Hippocampal formation (tissue), 2 donors: ENCODE data around the gene ARHGAP25.

ENCODE experiments used
- DNase-seq, 2 donors: peaks; one replicate each; lab custom pipeline; 2025; lab: John Stamatoyannopoulos, UW

The ARHGAP25 gene

GRCh38 chr2:68742626-68743415, 8.2 kb downstream of the ARHGAP25 start:
- no peak for DNase-seq

- no peak for DNase-seq
Measured at GRCh38 chr2:68743531-68743930, 8.9 kb downstream of the ARHGAP25 start.

GRCh38 chr2:68744366-68744912, 9.8 kb downstream of the ARHGAP25 start:
- no peak for DNase-seq

- DNase-seq: no peak
Measured at GRCh38 chr2:68745006-68745405, 10.4 kb downstream of the ARHGAP25 start.

- no peak for DNase-seq
Measured at GRCh38 chr2:68746408-68746807, 11.8 kb downstream of the ARHGAP25 start.

GRCh38 chr2:68747413-68747812, 12.8 kb downstream of the ARHGAP25 start:
- DNase-seq: no peak

- no peak for DNase-seq
Measured at GRCh38 chr2:68747900-68748299, 13.3 kb downstream of the ARHGAP25 start.

GRCh38 chr2:68748568-68748967, 14.0 kb downstream of the ARHGAP25 start:
- no peak for DNase-seq

- no peak for DNase-seq
Measured at GRCh38 chr2:68749345-68749744, 14.7 kb downstream of the ARHGAP25 start.

GRCh38 chr2:68750592-68751396, 16.2 kb downstream of the ARHGAP25 start:
- DNase-seq: no peak

GRCh38 chr2:68751397-68752339, 17.1 kb downstream of the ARHGAP25 start:
- peak; percentile 66 to 84 for DNase-seq

- no peak for DNase-seq
Measured at GRCh38 chr2:68753318-68753717, 18.7 kb downstream of the ARHGAP25 start.

- DNase-seq: no peak
Measured at GRCh38 chr2:68755071-68755470, 20.5 kb downstream of the ARHGAP25 start.

GRCh38 chr2:68756178-68756577, 21.6 kb downstream of the ARHGAP25 start:
- DNase-seq: no peak

- DNase-seq: no peak
Measured at GRCh38 chr2:68757081-68757480, 22.5 kb downstream of the ARHGAP25 start.

- no peak for DNase-seq
Measured at GRCh38 chr2:68762100-68762499, 27.5 kb downstream of the ARHGAP25 start.

- DNase-seq: no peak
Measured at GRCh38 chr2:68762665-68763064, 28.1 kb downstream of the ARHGAP25 start.

- no peak for DNase-seq
Measured at GRCh38 chr2:68764041-68764805, 29.6 kb downstream of the ARHGAP25 start.

GRCh38 chr2:68764806-68765311, 30.2 kb downstream of the ARHGAP25 start:
- DNase-seq: no peak

GRCh38 chr2:68765739-68766375, 31.2 kb downstream of the ARHGAP25 start:
- DNase-seq: no peak
